Activated T-cell treated with anti-CD3 and anti-CD28 coated beads, Interleukin-2, amount 50 U/mL, for 48 hours (primary cell): Measurements from ENCODE around the gene CIDEB.
"Not testable (repeated sequence)": the region's sequence is repeated elsewhere in the genome, so short reads cannot be mapped to it uniquely, and the experiment has no call there.

Experiments used
- DNase-seq, 2 experiments: peaks; one replicate each; pipeline ENCODE4 v3.0.0-alpha.2; 2020

Gene CIDEB, protein sequence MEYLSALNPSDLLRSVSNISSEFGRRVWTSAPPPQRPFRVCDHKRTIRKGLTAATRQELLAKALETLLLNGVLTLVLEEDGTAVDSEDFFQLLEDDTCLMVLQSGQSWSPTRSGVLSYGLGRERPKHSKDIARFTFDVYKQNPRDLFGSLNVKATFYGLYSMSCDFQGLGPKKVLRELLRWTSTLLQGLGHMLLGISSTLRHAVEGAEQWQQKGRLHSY

DNA sequence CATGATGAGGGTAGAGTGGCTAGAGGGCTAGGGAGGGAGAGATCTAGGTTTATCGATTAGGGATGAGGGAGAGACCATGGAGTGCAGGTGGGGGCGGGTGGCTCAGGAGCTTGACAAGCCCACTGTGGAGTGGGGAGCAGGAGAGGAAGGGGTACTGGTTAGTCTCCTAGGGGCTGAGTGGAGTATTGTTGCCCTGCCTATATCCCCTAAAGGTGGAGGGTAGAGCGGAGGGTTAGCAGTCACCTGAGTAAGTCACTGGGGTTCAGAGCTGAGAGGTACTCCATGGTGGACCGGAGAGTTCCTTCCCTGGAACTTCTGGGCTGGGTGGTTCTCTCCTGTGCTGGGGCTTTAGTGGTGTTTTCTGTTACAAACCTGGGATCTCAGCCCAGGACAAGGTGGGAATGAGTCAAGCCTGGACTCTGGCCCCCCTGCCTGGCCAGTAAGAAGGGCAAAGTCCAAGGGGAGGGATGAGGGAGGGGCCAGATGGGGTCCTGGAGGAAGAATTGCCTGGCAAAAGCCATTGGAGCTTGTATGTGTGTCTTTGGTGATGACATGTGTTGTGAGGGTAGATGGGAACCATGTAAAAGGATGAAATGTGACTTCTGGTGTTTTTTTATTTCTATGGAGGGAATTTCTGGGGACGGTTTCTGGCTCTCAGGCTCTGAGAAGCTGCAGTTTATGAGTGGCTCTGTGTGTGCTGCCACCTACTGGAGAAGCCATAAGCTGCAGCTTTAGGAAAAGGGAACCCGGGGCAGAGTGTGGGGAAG is at the start of gene CIDEB:
CIDEB (minus strand) TSS at position 403 of the 767 bp plus-strand sequence; CDS start at position 284, 119 bp downstream.
- peak; percentile 72 to 74 for DNase-seq

DNA sequence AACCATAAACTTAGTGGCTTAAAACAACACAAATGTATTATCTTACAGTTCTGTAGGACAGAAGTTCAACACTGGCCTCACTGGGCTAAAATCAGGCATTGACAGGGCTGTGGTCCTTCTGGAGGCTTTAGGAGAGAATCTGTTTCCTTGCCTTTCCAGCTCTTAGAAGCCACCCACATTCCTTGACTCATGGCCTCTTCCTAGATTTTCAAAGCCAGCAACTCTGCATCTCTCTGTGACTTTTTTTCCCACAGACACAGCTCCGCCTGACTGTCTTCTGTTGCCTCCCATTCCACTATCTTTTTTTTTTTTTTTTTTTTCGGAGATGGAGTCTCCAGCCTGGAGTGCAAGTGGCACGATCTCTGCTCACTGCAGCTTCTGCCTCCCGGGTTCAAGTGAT is 48.4 kb upstream of the CIDEB start:
- no peak for DNase-seq

DNA sequence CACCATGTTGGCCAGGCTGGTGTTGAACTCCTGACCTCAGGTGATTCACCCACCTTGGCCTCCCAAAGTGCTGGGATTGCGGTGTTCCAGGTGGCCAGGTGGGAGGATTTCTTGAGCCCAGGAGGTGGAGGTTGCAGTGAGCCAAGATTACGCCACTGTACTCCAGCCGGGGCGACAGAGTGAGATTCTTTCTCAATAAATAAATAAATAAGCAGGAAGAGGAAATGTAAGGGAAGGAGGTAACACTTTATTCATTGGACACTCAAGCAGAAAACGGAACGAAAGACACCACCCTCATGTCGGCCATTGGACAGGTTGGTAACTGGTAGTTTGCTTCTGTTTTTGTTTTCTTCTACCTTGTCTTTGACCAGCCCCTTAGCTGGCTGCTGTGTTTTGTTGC is 47.2 kb upstream of the CIDEB start:
- no peak for DNase-seq

DNA sequence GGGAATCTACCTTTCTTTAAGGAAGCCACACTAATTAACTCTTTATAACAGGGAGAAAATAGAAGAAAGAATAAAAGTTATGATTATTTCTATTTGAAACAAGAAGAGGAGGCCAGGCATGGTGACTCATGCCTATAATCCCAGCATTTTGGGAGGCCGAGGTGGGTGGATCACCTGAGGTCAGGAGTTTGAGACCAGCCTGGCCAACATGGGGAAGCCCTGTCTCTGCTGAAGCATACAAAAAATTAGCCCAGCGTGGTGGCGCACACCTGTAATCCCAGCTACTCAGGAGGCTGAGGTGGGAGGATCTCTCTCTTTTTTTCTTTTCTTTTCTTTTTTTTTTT is 46.7 kb upstream of the CIDEB start:
- DNase-seq, result not testable (repeated sequence)

DNA sequence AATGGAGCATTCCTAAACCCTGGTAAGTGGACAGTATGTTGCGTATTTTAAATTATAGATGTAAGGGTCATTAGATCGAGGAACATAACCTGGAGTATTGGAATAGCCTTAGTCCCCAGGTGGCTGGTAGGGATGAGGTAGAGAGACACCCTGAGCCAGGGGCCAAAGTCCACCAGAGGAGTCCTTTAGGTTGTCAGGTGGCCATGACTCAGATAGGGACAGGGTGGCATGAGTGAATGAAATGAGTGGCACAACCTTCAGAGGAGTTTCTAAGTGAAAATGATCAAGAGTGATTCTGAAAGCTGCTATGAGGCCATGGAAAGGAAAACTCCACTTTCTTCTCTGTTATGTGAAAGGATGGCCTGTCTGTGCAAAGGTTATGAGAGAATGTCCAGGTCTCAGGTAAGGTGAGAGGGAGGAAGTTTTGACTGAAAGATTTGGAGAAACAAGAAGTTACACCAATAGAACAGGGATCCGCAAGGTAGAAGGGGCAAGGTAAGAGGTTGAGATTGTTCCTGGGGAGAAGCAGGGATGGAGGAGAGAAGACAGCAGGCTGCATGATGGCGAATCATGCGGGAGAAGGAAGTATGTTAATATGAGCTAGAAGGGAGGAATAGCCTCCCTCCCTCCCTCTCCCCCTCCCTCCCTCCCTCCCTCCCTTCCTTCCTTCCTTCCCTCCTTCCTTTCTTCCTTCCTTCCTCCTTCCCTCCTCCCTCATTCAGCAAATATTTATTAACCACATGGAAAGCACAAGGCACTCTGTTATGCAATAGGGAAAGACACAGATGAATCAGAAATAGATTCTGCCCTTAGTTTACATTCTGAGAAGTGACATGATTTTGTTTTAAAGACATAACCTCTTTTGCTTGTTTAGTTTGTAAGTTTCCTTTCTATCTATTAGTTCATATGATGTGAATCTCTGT is 46.0 kb upstream of the CIDEB start:
- DNase-seq, result no peak

DNA sequence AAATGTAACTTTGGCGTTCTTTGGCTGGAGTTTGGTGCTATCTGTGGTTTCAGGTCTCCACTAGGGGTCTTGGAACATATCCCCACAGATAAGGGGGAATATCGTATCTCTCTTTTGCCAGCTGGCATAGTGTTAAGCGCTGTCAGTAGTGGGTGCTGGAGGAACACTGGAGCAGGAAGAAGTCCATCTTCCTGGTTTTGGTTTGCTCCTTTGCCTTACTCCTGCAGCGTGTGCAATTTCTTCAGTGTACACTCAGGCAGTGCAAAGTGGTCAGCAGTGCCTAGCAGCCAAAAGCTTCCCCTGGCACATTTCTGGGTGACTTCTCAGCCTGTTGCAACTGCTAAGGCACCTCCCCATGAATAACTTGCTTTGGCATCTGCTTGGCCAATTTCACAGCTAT is 43.7 kb upstream of the CIDEB start:
- DNase-seq, result no peak

DNA sequence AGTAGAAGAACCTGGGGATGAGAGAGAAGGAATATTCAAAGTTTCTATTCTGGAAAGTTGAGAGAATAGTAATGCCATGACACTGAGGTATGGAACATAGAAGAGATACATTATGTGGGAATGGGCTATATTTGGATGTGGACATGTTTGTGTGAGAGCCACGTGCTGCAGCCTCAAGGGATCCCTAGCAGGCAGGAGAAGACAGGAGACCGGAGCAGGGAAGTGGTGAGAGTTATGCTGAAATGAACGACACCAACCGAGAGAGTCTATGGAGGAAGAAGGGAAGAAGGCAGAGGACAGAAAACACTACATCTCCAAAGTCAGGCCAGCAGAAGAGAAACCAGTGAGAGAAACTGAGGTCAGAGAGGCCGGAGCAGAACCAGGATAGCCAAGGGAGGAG is 42.0 kb upstream of the CIDEB start:
- no peak for DNase-seq

DNA sequence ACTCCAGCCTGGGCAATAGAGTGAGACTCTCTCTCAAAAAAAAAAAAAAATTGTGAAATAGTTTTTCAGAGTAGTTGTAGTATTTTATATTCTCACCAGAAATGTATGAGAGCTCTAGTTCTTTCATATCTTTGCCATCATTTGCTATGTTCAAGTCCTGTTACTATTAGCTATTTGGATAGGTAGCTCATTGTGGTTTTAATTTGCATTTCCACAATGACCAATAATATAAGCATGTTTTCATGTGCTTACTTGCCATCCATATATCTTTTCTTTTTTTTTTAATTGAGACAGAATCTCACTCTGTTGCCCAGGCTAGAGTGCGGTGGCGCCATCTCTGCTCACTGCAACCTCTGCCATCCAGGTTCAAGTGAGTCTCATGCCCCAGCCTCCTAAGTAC is 40.4 kb upstream of the CIDEB start:
- no peak for DNase-seq

DNA sequence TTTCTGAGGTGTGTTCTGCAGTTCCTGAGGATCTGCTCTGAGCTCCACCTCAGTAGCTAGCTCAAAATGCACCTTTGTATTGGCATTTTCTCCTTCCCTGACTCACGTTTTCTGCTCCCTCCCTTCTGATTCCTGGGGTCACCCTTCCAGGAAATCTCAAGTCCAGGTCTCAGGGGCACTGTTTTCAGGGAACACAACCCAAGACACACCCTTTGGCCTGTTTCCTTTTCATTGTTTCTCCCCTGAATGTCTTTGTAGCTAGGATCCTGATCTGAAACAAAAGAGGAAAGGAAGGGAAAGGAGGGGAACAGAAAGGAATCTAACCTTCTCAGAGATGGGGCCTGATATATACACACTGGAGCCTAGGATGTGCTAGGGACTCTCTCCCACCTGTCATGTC is 39.4 kb upstream of the CIDEB start:
- DNase-seq, result no peak

DNA sequence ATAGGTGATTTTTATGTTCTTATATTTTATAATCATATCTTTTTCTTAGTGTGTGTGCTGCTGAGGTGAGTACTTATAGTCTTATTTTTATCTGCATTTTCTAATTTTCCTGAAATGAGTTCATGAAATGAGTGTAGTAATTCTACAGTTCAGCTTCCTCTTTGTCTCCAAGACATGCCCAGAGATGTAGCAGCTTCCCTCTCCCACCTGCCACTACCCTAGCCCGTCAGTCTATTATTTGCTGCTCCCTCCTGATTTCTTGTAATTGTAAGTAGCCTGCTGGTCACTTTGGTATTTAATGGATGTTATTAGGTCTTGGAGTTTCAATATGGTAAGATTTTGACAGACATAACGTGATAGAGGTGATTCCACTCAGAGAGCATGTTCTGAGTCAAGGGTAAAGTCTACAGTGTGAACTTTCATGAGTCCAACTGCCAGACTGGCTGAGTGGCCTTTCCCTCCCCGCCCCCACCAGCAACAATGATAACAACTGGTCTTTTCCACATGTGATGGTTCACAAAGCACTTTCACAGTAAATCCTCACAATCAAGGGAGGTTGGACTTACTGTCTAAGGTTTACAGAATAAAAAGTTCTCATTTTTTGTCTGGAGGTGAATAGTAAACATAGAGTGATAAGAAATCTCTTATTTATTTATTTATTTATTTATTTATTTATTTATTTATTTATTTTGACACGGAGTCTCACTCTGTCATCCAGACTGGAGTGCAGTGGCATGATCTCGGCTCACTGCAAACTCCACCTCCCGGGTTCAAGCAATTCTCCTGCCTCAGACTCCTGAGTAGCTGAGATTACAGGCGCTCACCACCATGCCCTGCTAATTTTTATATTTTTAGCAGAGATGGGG is 36.3 kb upstream of the CIDEB start:
- DNase-seq, result no peak

DNA sequence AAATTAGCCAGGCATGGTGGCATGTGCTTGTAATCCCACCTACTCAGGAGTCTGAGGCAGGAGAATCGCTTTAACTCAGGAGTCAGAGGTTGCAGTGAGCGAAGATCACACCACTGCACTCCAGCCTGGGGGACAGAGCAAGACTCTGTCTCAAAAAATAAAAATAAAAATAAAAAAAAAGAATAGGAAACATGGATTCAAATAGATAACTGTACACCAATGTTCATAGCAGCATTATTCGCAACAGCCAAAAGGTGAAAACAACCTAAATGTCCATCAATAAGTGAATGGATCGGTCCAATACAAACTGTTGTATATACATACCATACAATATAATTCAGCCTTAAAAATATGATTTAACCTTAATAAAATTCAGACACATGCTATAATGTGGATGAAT is 35.1 kb upstream of the CIDEB start:
- DNase-seq, result no peak

DNA sequence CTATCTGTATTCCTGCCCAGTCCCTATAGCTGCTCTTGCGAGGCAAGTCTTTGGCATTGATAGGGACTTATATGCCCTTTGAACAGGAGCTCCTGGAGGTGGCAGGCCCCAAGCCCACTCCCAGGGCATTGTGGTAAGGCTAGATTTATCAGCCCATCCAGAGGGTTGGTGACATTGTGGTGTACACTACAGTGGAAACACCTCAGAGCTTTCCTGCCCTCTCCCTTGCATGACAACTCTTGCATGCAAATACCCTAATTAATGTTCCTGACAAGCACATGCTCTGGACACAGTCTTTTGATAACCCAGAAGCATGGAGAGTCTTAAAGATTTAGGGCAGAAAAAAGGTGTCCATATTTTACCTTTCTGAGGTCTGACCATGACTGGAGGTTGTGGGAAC is 32.8 kb upstream of the CIDEB start:
- DNase-seq, result no peak

DNA sequence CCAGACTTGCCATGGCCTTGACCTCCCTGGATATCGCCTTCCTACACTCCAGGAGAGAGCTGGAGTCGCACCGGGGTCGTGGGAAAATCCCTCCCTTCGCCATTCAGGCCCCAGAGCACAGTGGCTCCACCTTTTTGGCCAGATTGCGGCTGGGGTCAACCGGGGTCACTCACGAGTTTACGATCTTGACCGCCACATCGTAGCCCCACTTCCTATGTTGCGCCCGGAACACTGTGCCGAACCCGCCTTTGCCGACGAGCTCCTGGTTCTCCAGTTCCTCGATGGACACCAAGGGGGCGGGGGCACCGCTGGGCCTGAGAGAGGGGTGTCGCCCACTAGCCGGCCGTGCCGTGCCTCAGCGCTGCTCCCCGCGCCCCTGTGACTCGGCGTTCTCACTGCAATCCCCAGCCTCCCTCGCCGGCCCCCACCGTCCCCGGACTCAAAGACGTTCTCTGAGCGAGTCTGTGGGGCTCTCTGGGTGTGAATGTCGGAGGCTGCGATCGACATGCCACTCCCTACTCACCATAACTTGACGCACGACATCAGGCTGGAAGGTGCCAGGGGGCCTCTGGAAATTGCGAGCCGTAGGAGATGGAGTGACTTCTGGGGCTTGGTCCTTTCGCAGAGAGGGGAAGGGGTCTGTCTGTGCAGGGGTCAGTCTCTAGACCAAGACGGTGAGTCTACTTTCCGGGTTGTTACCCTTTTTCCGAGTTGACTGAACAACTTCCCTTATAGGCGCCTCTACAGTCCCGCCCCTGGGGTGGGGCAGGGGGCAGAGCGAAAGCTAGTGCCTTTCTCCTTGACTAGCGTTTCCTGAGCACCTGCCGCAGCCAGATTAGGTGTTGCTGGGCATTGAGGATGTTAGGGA is 31.7 kb upstream of the CIDEB start, which contains the start of gene RIPK3:
RIPK3 (minus strand) TSS at position 708 of the 868 bp plus-strand sequence; CDS start at position 543, 165 bp downstream.
- DNase-seq, result peak; percentile 79 to 80

DNA sequence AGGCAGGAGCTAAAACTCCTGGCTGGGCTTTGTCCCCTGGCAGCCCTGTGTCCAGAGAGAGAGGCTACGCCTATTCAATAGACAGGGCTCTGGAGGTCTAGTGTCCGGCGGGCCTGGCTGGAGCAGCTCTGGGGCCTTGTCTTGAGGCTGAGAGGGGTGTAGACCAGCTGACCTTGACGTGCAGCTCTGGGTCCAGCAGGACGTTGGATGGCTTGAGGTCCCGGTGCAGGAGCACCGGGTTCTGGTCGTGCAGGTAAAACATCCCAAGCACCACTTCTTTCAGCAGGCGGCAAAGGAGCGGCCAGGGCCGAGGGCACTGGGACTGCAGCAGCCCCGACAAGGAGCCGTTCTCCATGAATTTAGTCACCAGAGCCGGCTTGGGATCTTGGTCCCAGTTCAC is 31.1 kb upstream of the CIDEB start:
- no peak for DNase-seq

DNA sequence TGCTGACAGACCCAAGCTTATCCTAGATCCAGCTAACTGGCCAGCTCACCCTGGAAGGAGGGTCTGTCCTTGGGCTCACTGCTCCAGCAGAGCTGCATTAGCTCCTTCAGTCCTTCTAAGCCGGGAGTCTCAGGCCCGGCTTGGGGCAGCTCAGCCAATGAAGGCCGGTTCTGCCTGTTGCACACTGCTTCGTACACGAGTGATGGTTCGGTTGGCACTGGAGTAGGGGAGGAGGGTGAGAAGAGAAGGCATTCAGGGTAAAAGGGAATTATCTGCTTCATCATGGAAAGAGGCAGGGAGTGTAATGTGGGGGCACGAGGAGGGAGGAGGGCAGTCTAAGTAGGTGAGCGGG is 30.0 kb upstream of the CIDEB start:
- no peak for DNase-seq

DNA sequence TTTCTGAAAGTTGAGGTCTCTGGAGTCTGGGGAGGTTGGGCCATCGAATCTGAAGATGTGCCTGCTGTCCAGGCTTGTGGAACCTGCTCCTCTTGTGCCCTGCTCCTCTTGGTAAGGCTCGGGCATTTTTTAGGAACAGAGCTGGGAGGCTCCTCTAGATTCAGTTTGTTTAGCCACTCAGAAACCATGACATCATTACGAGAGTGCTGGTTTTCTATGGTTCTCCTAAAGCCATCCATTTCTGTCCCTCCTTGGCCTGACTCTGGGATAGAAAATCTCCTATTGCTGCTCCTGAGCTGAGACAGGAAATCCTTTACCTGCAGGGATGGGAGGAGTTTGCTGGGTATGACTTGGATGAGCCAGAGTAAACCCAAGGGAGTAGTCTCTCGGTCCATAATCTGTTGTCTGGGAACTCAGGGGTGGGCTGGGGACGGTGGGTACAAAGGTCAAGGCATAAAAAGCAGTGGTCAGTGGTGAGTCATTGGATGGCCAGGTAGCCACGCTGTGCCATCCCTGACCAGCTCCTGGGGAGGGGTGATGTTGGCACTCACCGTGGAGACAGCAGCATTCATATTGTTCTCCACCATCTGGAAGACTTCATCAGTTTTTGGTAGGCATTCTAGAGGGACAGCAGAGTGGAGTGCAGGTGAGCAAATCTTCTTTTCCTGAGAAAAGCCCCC is 29.5 kb upstream of the CIDEB start:
- no peak for DNase-seq

DNA sequence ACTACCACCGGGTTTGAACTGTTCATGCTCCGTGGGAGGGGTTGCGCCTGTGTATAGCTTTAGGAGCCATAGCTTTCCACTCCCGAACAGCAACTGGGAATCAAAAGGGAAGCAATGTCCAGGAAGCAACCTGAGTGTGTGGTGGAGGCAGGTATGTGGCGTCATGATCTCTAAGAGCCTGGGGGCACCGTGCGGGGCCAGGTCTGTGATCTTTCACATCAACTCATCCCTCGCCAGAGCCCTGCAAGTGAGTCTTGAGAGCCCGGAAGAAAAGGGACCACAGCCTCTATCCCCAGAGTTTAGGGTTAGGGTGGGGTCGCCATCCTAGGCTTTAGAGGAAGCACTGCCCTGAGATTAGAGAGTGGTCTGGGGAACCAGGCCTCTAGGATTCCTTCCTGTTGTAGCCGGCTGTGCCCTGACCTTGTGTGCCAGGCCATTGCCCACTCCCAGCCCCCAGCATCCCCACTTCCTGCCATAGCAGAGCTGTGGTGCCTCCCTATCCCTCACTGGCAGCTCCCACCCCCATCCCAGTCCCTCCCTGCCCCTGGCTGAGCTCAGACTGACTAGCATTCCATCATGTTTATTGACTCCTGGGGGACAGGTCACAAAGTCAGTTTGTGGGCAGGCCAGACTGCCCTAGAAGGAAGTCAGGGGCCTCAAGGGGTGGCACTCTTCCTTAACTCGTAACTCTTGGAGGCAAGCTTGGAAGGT is 27.8 kb upstream of the CIDEB start:
- no peak for DNase-seq

DNA sequence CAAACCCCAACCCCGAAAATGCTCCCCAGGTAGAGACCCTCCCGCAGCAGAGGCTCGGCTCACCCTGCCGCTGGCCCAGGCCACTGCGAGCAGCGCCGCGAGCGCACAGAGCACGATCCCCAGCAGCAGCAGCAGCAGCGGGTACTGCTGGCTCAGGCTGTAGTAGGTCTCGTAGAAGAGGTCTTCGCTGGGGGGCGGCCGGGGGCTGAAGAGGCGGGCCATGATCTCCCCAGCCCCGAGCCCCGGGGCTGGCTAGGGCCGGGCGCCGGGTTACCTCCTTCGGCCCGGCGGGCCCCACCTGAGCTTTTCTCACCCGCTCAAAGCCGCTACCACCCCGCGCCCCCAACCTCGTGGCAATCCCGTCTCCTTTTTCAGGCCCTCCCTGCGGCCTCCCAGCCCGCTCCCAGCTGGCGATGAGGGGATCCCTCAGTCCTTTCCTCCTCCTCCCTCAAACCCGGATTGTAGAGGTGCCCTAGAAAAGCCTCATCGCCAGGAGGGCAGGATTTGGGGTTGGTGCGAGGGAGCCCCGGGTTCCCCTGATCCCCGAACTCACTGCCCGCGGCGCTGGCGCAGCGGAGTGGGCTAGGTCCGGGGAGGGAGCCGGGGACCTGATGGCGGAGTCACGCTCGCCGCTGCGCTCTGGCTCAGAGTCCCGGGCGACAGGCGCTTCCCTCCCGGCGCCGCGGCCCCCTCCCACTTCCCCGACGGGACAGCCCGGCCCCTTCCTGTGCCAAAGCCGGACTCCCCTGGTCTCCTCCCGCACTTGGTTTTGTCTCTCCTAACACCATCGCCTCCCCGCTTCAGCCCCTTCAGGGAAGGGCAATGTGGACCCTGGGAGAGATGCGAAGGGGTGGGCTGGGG is 26.9 kb upstream of the CIDEB start, which contains the start of gene ADCY4:
ADCY4 (minus strand) TSS at position 641 of the 861 bp plus-strand sequence; CDS start at position 222, 419 bp downstream.
- DNase-seq, result peak; percentile 47 to 57
